HG03439 (cell line): ENCODE results near the gene KDM5C.

Experiments
- ATAC-seq: cut with Tn5 transposase; IDR thresholded peaks from one replicate; pipeline ENCODE4 v1.9.1; 2021; ENCODE audit warnings: mild to moderate bottlenecking, moderate library complexity; ENCODE audit not compliant: unreplicated experiment

KDM5C gene

DNA sequence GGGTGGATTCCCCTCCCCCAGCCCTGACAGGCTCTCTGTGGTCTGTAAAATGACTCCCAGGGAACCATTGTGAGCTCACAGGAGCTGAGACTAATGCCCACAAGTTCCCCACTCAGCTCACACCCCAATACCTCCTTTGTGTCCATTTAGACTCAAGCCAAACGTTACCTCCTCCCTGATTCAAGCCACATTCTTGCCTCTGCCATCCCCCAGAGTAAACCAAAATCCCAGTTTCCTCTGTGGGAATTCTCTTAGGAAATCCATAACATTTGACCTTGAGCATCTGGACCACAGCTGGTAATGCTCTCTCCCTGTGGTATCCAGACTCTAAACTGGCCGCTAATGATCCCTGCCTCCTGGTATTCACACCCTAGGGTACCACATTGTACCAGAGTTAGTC, 26.3 kb upstream of the KDM5C start:
- no peak for ATAC-seq

DNA sequence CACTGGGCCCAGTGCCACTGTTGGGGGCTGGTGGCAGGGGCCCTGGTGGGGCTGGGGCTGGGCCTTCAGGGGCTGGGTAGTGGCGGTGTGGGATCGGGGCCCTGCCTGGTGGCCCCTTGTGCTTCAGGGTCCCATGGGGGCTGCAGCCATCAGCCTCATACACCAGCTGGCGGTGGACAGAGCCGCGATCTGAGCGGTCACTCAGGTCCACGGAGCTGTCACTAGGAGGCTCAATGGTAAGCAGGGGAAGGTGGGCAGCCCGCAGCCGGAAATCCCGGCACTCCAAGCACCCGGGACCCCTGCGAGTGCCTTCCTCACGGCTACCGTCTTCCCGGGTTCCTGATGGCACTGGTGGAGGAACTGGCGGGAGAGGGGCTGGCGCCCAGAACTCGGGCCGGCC, 25.5 kb upstream of the KDM5C start:
- no peak for ATAC-seq

DNA sequence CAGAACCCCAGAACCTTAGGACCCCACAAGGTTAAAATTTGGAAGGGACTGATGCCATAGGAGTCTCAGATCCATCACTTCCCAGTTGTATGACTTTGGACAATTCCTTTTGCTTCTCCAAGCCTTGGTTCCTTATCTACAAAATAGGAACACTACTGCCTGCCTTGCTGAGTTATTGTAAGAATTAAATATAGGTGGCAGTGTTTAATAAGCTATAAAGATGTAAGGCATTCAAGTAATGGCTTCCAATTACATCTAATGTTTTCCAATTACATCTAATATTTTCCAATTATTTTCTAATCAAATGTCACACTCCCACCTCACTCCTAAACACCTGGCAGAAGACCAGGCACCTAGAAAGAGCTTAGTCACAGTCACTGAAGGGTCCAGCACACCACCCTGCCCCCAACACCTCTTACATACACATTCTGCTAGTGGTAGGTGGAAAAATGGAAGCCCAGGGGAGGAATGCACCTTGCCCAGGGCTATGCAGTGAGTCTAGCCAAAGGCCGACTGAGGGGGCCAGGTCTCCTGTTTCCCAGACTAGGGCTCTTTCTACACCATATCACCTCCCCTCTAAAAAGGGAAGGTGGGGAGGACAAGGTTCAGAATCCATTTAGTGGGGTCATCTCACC, 24.5 kb upstream of the KDM5C start:
- ATAC-seq: no peak

- ATAC-seq: no peak
Observed at GRCh38 chrX:53247928-53248327, 22.9 kb upstream of the KDM5C start.

DNA sequence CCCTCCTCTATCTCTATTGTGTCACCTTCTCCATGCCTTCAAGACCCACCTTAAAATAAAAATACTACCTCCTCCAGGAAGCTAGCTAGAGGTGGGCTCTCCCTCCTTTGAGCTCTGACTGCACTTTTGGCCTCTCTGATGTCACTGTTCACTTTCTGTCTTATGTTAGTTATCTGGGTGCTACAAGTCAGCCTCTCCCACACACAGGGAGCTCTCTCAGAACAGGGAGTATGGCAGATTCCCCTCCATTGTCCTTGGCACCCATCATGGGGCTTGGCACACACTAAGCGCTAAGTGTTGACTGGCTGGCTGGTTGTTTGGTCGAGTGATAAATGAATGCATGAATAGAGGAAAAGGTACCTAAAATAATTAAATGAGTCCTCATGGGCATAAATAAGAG, 21.2 kb upstream of the KDM5C start:
- no peak for ATAC-seq

DNA sequence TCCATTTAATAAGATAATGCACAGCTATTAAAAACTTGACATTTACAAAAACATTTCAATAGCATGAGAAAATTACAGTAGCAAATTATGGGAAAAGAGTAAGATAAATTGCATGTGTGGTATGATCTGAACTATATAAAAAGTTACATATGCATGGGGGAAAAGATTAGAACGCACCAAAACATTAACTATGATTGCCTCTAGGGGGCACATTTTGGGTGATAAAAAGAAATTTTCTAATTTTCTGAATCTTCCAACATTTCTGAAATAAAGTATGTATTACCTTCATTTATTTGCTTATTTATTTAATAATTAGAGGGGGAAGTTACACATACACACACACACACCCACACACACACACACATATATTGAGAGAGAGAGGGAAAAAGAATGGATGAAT, 19.6 kb upstream of the KDM5C start:
- ATAC-seq: no peak

DNA sequence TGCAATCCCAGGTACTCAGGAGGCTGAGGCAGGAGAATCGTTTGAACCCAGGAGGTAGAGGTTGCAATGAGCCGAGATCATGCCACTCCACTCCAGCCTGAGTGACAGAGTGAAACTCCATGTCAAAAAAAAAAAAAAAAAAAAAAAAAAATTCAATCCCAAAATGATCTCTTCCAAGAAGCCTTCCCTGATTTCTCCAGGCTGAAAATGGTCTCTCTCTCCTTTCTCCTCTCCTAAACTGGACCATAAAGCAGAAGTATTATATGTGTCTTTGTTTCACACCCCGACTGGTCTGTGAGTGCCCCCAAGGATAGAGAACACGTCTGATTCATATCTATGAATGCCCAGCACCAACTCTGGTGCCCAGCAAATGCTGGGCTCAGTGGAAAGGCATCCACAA, 17.3 kb upstream of the KDM5C start:
- no peak for ATAC-seq

GRCh38 chrX:53241558-53241957, 16.6 kb upstream of the KDM5C start:
- no peak for ATAC-seq

DNA sequence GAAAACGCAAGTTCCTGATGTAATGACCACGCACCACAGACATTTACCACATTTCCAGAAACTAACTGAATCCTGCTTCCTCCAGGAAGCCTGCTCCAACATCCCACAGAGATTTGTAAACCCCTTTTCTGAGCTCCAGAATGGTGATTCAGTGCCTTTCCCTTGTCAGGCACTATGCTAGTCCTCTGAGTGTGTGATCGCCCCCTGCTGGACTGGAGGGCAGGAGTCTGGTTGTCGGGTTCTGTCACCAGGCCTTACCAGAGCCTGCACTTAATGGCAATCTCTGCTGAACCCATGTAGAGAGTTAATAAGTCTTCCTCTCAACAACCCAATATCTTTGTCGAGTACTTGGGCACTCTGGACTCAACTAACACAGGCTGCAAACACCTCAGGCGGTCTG, 14.5 kb upstream of the KDM5C start:
- no peak for ATAC-seq

DNA sequence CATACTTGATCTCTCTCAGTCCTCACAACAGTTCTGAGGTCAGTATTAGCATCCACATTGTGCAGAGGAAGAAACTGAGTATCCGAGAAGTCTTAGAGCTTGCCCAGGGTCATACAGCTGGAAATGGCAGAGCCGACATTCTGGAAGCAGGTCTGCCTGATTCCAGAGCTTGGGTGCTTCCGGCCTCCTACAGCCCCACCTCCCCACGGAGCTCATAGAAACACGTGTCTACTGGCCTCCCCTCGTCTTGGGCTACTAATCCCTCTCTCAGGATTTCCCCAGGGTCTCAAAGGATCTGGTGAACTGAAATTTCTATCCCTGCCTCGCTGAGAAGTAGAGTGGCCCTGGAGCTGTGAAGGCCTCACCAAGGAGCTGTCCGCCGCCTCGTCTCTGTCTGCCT, 12.0 kb upstream of the KDM5C start:
- ATAC-seq: no peak

- no peak for ATAC-seq
Observed at GRCh38 chrX:53236025-53236679, 11.1 kb upstream of the KDM5C start.

DNA sequence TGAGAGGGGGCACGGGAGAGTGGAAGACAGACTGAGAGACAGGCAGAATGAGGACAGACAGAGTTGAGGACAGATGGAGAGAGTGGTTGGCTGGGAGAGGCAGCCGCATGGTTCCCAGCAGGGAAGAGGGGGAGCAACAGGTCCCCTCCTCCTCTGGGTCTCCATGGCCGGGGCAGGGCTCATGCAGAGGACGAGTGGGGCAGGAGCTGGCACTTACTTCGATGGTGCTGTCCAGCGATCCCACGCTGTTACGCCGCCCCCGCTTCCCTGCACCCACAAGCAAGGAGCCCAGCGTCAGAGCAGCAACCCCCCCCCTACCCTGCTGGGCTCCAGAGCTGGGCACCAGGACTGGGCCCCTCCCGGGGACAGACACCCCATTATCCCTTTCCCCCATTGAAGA, 10.6 kb upstream of the KDM5C start:
- no peak for ATAC-seq

DNA sequence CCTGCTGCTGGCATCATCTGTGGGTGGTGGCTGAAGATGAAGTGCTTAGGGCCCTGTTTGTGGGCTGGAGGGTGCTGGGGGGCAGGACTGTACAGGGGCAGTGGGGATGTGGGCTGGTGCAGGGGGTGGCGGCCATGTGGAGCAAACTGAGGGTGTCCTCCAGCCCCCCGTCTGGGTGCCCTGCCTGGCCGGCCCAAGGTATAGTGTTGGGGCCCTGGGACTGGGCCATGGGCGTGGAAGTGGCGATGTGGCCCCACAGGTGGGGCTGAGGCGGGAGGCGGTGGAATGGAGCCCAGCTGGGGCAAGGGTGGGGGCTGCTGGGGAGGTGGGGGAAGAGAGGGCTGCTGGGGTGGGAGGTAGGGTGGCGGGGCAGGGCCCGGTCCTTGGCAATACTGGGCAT, 9.5 kb upstream of the KDM5C start:
- ATAC-seq: no peak

DNA sequence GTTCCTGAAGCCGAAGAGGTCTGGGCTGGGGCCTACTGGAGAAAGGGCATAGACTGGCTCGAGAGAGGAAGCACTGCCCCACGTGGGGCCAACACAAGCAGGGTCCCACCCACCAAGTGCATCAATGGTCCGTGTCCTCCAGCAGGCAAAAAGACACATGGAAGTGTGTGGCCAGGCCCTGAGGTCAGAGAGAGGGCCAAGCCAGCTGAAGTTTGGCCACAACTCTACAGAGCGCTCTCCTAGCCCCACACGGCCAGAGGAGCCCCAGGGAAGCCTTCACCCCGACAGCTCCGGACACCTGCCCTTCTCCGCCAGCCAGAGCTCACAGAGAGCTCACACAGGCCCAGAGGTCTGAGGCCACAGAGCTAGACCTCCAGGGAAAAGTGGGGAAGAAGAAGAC, 8.5 kb upstream of the KDM5C start:
- no peak for ATAC-seq

- no peak for ATAC-seq
Observed at GRCh38 chrX:53230116-53230515, 5.1 kb upstream of the KDM5C start.

DNA sequence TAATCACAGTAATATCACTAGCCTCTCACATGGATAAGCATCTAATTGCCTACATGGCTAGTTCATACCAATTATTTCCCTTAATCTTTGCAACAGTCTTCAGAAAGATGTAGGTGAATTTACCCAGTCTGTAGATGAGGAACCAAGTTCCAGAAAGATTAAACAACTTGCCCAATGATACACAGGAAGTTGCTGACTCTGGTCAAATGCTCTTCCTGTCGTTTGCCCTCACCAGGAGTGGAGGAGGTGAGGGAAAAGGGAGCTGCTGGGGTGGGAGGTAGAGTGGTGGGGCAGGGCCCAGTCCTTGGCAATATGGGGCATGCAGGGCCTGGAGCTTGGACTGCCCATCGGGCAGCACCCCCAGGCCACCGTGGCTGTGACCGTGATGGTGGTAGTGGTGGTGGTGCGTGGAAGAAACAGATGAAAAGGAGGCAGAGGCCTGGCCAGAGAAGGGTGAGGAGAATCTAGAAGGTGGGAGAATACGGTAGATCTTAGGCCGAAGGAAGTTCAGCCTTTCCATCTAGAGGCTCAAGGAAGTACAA, 2.3 kb upstream of the KDM5C start:
- ATAC-seq: no peak

DNA sequence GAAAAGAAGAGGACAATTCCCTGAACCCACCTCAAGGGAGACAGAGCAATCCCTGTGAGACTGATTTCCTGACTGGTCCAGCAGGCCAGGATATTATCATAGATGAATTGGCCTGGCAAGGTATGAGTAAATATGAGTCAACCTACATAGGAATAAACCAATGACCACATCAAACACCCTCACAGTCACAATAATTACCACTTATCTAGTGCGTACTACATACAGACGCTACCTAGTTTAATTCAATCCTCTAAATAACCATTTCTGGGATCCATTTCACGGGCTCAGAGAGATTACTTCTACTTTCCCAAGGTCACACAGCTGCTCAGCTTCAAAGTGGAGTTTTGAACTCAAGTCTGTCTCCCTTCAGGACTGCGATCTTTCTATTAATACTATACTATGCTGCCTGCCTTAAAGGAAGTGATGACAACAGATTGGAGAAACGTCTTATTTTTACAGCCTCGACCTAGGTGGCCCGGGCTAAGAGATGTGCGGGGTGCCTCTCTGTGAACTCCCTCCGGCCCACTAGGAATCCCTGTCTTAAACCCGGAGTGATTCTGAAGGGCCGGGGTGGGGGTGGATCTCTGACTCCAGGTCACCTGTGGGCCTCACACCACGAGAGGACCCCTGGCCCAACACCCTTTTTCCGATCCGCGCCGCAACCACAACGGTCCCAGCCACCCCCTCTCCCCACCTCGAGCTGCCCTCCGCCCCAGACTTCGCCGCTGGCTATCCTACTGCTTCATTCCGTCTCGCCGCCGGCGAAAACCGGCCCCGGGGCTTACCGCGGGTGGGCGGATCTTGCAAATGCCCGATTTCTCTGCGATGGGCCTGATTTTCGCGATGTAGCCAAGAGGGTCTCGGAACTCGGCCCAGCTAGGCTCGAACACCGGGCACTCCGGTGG, 800 bp downstream of the KDM5C start:
- no peak for ATAC-seq

GRCh38 chrX:53223068-53223693, 1.8 kb downstream of the KDM5C start:
- no peak for ATAC-seq

- no peak for ATAC-seq
Observed at GRCh38 chrX:53211391-53211978, 13.5 kb downstream of the KDM5C start.

DNA sequence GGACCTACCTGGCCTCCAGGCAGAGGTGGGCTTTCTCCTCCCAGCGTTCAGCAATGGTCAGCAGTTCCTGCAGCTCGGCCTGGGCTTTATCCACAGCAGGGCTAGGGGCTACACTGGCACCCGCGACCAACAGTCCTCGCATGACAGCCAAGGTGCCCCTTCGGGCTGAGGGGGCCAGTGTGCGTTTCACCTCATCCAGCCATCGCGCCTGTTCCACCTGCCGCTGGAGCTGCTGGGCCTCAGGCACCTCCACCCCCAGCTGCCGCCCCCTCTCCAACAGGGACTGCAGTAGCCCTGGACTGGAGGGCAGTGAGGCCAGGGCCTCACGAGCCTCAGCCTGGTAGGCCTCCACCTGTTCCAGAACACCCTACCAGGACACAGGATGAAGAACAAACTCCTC, 28.3 kb downstream of the KDM5C start:
- no peak for ATAC-seq

DNA sequence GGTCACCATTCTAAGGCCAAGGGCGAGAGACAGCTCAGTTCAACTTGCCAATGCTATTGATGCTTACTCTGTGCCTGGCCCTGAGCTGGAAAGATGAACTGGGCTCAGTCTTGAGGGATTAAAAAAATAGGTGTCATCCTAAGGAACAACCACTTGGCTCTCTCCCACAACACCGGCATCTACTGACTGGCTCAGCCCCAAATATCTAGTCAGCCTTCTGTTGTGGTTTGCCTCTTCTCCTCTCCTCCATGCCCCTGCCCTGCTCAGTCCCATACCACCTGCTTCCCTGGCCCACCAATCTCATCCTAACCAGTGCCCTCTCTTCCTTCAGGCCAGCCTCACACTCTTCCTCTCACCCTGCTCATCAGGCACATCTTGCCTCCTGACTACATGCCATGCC, 29.6 kb downstream of the KDM5C start:
- no peak for ATAC-seq
